ENCODE results near the gene UPK3A. TPM values are rescaled to one million over a fixed set of nuclear protein-coding genes. Genes with fewer than 3 reads are reported as not detected.

Gene UPK3A
- polyA plus RNA-seq, 1 of the 3 experiments (the other 2 are of a cell fraction), result not detected

DNA sequence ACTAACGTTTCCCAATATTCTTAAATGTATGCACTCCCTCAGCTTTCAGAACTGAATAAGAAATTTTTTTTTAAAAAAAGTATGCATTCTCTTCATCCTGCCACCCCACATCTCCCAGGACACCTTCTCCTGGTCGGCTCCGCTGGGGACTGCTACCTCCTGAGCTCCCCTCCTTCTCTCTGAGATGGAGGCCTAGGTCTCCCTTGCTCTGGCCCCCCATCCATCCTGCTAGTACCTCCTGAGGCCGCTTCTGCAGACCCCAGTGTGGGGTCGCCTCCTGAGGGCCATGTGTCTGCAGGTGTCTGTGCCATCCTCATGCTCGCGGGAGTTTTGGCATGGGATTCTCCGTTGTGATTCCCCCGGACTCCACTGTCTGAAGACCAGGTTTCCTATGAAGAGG, 52.8 kb downstream of the UPK3A start:
- H2AFZ ChIP-seq (ENCODE audit: low read depth), result no peak overlapping the region
- H3K27ac ChIP-seq (ENCODE audit: low read depth in 2 of 2, low read length in 1 of 2), result no peak overlapping the region
- H3K36me3 ChIP-seq (replicated peaks in 1 of 2; ENCODE audit: control insufficient read depth in 1 of 2, insufficient read depth in 2 of 2, low read length in 1 of 2), result peaks cover 11 to 65% of the 10 kb centered on the region in 2 experiments
- WGBS (ENCODE audit: low lambda C conversion rate), result 95% methylated on average over 9 of the region's 9 CpGs
- ChIA-PET POLR2A (no interaction called here), CTCF (no interaction called here)
- no peak for DNase-seq
- no peaks in the 10 kb centered on the region for H3K79me2 ChIP-seq (ENCODE audit: insufficient read depth)
- H3F3A ChIP-seq (replicated peaks; ENCODE audit: insufficient read depth), result no peaks in the 10 kb centered on the region
- TF ChIP-seq RXRA (IDR thresholded peaks at IDR 0.05; ENCODE audit: borderline replicate concordance, low read depth) (no peak), TEAD4 (IDR thresholded peaks at IDR 0.05; ENCODE audit: borderline replicate concordance, insufficient read depth) (no peak), EZH2phosphoT487 (IDR thresholded peaks at IDR 0.05; ENCODE audit: borderline replicate concordance, low read depth) (no peak), FOXJ3 (CRISPR knock-in tag; IDR thresholded peaks at IDR 0.05) (no peak), POLR2AphosphoS5 (IDR thresholded peaks at IDR 0.05; ENCODE audit: low read depth, low read length) (no peak), TCF12 (IDR thresholded peaks at IDR 0.05) (no peak), JUND (IDR thresholded peaks at IDR 0.05) (no peak), GATA2 (CRISPR knock-in tag; IDR thresholded peaks at IDR 0.05) (no peak)
- TF ChIP-seq, protein P1, sequence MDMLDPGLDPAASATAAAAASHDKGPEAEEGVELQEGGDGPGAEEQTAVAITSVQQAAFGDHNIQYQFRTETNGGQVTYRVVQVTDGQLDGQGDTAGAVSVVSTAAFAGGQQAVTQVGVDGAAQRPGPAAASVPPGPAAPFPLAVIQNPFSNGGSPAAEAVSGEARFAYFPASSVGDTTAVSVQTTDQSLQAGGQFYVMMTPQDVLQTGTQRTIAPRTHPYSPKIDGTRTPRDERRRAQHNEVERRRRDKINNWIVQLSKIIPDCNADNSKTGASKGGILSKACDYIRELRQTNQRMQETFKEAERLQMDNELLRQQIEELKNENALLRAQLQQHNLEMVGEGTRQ (IDR thresholded peaks at IDR 0.05; ENCODE audit: borderline replicate concordance, low read depth, low read length), result no peak
- TF ChIP-seq, protein P2, sequence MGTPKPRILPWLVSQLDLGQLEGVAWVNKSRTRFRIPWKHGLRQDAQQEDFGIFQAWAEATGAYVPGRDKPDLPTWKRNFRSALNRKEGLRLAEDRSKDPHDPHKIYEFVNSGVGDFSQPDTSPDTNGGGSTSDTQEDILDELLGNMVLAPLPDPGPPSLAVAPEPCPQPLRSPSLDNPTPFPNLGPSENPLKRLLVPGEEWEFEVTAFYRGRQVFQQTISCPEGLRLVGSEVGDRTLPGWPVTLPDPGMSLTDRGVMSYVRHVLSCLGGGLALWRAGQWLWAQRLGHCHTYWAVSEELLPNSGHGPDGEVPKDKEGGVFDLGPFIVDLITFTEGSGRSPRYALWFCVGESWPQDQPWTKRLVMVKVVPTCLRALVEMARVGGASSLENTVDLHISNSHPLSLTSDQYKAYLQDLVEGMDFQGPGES (IDR thresholded peaks at IDR 0.05; ENCODE audit: low read depth, low read length), result no peak
- H3K27me3 ChIP-seq (ENCODE audit: insufficient read depth), result no peaks in the 10 kb centered on the region
- H4K20me1 ChIP-seq (ENCODE audit: insufficient read depth), result no peaks in the 10 kb centered on the region
- H3K9ac ChIP-seq, result no peak overlapping the region
- peaks cover 0 to 6% of the 10 kb centered on the region in 2 experiments; a peak in 1 of 4 replicates for H3K4me1 ChIP-seq (ENCODE audit: control insufficient read depth in 1 of 2, insufficient read depth in 2 of 2, low read depth in 1 of 2, low read length in 1 of 2)
- no peaks in the 10 kb centered on the region for H3K9me3 ChIP-seq
- H3K9me2 ChIP-seq, result no peaks in the 10 kb centered on the region
- H3K4me2 ChIP-seq, result no peak overlapping the region
- no peak overlapping the region for H3K4me3 ChIP-seq (ENCODE audit: low read depth in 2 of 2, low read length in 1 of 2)

DNA sequence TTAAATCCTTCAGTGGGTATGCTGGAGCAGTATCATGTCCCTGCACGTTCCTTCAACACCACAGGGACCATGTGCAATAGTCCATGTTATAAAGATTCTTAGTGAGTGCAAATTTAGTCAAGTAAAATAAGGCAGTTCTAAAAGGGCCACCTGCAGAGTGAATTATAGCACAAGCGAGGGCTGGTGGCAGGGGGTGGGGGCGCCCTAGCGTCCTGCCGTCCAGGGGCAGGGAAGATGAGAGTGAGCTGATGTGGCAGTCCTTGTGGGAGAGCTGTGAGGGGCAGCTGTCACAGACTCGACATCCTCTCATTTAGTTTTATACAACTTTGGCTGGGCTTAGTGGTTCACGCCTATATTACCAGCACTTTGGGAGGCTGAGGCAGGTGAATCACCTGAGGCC, 54.0 kb downstream of the UPK3A start:
- ChIA-PET CTCF (no interaction called here), POLR2A (no interaction called here)
- Histone ChIP-seq H3K27me3 (ENCODE audit: insufficient read depth) (no peaks in the 10 kb centered on the region), H3F3A (replicated peaks; ENCODE audit: insufficient read depth) (no peaks in the 10 kb centered on the region), H4K20me1 (ENCODE audit: insufficient read depth) (no peaks in the 10 kb centered on the region), H3K9me3 (no peaks in the 10 kb centered on the region), H3K9ac (no peak overlapping the region), H3K4me2 (no peak overlapping the region), H2AFZ (ENCODE audit: low read depth) (no peak overlapping the region), H3K27ac (ENCODE audit: low read depth in 2 of 2, low read length in 1 of 2) (no peak overlapping the region), H3K4me3 (ENCODE audit: low read depth in 2 of 2, low read length in 1 of 2) (no peak overlapping the region), H3K4me1 (ENCODE audit: control insufficient read depth in 1 of 2, insufficient read depth in 2 of 2, low read depth in 1 of 2, low read length in 1 of 2) (peaks cover 0 to 6% of the 10 kb centered on the region in 2 experiments; a peak in 1 of 4 replicates), H3K36me3 (replicated peaks in 1 of 2; ENCODE audit: control insufficient read depth in 1 of 2, insufficient read depth in 2 of 2, low read length in 1 of 2) (peaks cover 12 to 64% of the 10 kb centered on the region in 2 experiments), H3K9me2 (no peaks in the 10 kb centered on the region), H3K79me2 (ENCODE audit: insufficient read depth) (no peaks in the 10 kb centered on the region)
- 94% methylated on average over 7 of the region's 7 CpGs for WGBS (ENCODE audit: low lambda C conversion rate)
- DNase-seq, result no peak
- TF ChIP-seq, protein P3, sequence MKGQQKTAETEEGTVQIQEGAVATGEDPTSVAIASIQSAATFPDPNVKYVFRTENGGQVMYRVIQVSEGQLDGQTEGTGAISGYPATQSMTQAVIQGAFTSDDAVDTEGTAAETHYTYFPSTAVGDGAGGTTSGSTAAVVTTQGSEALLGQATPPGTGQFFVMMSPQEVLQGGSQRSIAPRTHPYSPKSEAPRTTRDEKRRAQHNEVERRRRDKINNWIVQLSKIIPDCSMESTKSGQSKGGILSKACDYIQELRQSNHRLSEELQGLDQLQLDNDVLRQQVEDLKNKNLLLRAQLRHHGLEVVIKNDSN (IDR thresholded peaks at IDR 0.05; ENCODE audit: borderline replicate concordance, low read depth), result no peak
- TF ChIP-seq RXRA (IDR thresholded peaks at IDR 0.05; ENCODE audit: borderline replicate concordance, low read depth) (no peak), FOSL2 (IDR thresholded peaks at IDR 0.05; ENCODE audit: borderline replicate concordance, low read depth) (no peak), FOXM1 (IDR thresholded peaks at IDR 0.05; ENCODE audit: low read depth) (no peak), JUND (IDR thresholded peaks at IDR 0.05) (no peak), EP300 (IDR thresholded peaks at IDR 0.05; ENCODE audit: borderline replicate concordance in 1 of 2, low read depth in 1 of 2, low read length in 1 of 2) (no peak), SMC3 (IDR thresholded peaks at IDR 0.05; ENCODE audit: low read depth, low read length) (no peak), ELF1 (IDR thresholded peaks at IDR 0.05) (no peak), RCOR1 (IDR thresholded peaks at IDR 0.05; ENCODE audit: low read length) (no peak)
- TF ChIP-seq, protein P4, sequence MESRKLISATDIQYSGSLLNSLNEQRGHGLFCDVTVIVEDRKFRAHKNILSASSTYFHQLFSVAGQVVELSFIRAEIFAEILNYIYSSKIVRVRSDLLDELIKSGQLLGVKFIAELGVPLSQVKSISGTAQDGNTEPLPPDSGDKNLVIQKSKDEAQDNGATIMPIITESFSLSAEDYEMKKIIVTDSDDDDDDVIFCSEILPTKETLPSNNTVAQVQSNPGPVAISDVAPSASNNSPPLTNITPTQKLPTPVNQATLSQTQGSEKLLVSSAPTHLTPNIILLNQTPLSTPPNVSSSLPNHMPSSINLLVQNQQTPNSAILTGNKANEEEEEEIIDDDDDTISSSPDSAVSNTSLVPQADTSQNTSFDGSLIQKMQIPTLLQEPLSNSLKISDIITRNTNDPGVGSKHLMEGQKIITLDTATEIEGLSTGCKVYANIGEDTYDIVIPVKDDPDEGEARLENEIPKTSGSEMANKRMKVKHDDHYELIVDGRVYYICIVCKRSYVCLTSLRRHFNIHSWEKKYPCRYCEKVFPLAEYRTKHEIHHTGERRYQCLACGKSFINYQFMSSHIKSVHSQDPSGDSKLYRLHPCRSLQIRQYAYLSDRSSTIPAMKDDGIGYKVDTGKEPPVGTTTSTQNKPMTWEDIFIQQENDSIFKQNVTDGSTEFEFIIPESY (IDR thresholded peaks at IDR 0.05; ENCODE audit: borderline replicate concordance, low read depth), result no peak

Data from SK-N-SH (cell line).